Mesothelial cell of epicardium (in vitro differentiated cells): ENCODE results near the gene SBF2. TPM values are rescaled to one million over a fixed set of nuclear protein-coding genes. Genes with fewer than 3 reads are reported as not detected.

ENCODE experiments used
- DNase-seq, 2 experiments: peaks; one replicate each; pipeline ENCODE4 v3.0.0; 2021; ENCODE audit warnings: low spot score in 2 of 2; ENCODE audit not compliant: unreplicated experiment in 2 of 2
- H3K27ac Mint-ChIP-seq: 2 replicates; pipeline ENCODE4 v1.8.0; 2021; ENCODE audit warnings: mixed read lengths
- H3K27me3 Mint-ChIP-seq: 2 replicates; pipeline ENCODE4 v1.8.0; 2021; ENCODE audit warnings: low read depth, mixed read lengths
- H3K36me3 Mint-ChIP-seq: 2 replicates; pipeline ENCODE4 v1.8.0; 2021; ENCODE audit warnings: mixed read lengths
- H3K4me1 Mint-ChIP-seq: 2 replicates; pipeline ENCODE4 v1.8.0; 2021; ENCODE audit warnings: mixed read lengths
- H3K4me3 Mint-ChIP-seq: 2 replicates; pipeline ENCODE4 v1.8.0; 2021; ENCODE audit warnings: mild to moderate bottlenecking, moderate library complexity, mixed read lengths
- H3K9me3 Mint-ChIP-seq: 2 replicates; pipeline ENCODE4 v1.8.0; 2021; ENCODE audit warnings: mixed read lengths
- CTCF ChIP-seq: fragments of 200-600 bp; sonication (generic); IDR thresholded peaks from one replicate; pipeline ENCODE4 v1.5.0; 2021; ENCODE audit warnings: antibody characterized with exemption; ENCODE audit not compliant: unreplicated experiment
- total RNA-seq: library from RNA; stranded (reverse); gene quantifications from 3 replicates; pipeline ENCODE4 v1.2.1, GENCODE V29; 2021

SBF2 gene
- total RNA-seq, 1 donor from 2014 or later, result 58.4 TPM

GRCh38 chr11:10118865-10119264 lies 175.2 kb downstream of the SBF2 start:
- no peak for DNase-seq
- Mint-ChIP-seq H3K9me3 (peaks cover 6% of the 10 kb centered on the region), H3K4me3 (no peak overlapping the region), H3K27ac (peak overlapping the region; percentile 60), H3K27me3 (no peaks in the 10 kb centered on the region), H3K36me3 (peaks cover 9% of the 10 kb centered on the region), H3K4me1 (peaks cover 17% of the 10 kb centered on the region)
- TF ChIP-seq CTCF, result no peak

- Mint-ChIP-seq H3K4me3 (no peak overlapping the region), H3K9me3 (peaks cover 6% of the 10 kb centered on the region), H3K27me3 (no peaks in the 10 kb centered on the region), H3K27ac (peak overlapping the region; percentile 13), H3K36me3 (peaks cover 9% of the 10 kb centered on the region), H3K4me1 (peaks cover 15% of the 10 kb centered on the region)
- no peak for TF ChIP-seq CTCF
- DNase-seq, result no peak
These were observed 176.2 kb downstream of the SBF2 start for GRCh38 chr11:10117709-10118351.

GRCh38 chr11:10116588-10116987 lies 177.4 kb downstream of the SBF2 start:
- no peak for DNase-seq
- H3K9me3 Mint-ChIP-seq, result peaks cover 6% of the 10 kb centered on the region
- no peak overlapping the region for H3K27ac Mint-ChIP-seq

GRCh38 chr11:10114593-10115404 lies 179.2 kb downstream of the SBF2 start:
- no peaks in the 10 kb centered on the region for H3K27me3 Mint-ChIP-seq
- peaks cover 13% of the 10 kb centered on the region for H3K36me3 Mint-ChIP-seq
- H3K9me3 Mint-ChIP-seq, result peaks cover 6% of the 10 kb centered on the region
- peaks cover 13% of the 10 kb centered on the region for H3K4me1 Mint-ChIP-seq
- no peak for DNase-seq
- no peak for TF ChIP-seq CTCF
- no peak overlapping the region for H3K4me3 Mint-ChIP-seq
- H3K27ac Mint-ChIP-seq, result no peak overlapping the region

More at GRCh38 chr11:10116588-10116987, 177.4 kb downstream of the SBF2 start:
- H3K4me3 Mint-ChIP-seq, result no peak overlapping the region
- no peak for TF ChIP-seq CTCF
- H3K4me1 Mint-ChIP-seq, result peaks cover 14% of the 10 kb centered on the region
- H3K27me3 Mint-ChIP-seq, result no peaks in the 10 kb centered on the region
- H3K36me3 Mint-ChIP-seq, result peaks cover 13% of the 10 kb centered on the region

GRCh38 chr11:10113852-10114251 lies 180.2 kb downstream of the SBF2 start:
- Mint-ChIP-seq H3K9me3 (peaks cover 6% of the 10 kb centered on the region), H3K27ac (no peak overlapping the region), H3K27me3 (no peaks in the 10 kb centered on the region), H3K4me3 (no peak overlapping the region), H3K36me3 (peaks cover 13% of the 10 kb centered on the region), H3K4me1 (peaks cover 18% of the 10 kb centered on the region)
- TF ChIP-seq CTCF, result no peak
- DNase-seq, result no peak
